ENCODE data around the gene RTP3. TPM values are rescaled to one million over a fixed set of nuclear protein-coding genes. Genes with fewer than 3 reads are reported as not detected.

RTP3 gene
- total RNA-seq, 1 experiment from 2014 or later: not detected

DNA sequence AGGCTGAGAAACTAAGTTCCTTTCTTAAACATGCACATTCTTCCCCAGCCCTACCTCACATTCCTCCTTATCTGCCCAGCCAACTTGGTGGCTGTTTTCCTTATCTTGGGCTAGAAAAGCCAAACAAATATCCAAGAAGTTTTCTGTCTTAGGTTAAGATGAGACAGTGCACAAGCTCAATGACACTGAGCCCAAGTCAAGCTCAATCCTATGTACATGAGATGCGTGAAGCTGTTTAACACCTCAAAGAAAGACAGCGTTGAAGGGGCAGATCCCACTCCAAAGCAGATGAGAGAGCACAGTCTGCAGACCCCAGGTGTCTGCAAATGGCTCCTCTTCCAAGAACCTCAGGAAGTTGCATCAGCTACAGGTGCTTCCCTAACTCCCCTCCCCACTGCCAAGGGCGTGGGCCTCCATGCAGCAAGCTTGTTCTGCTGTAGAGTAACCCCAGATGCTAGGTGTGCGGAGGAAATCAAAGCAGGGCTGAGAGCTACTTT lies 51.7 kb downstream of the RTP3 start:
- no peaks in the 10 kb centered on the region for H3K27me3 Mint-ChIP-seq (ENCODE audit: insufficient read depth, unreplicated experiment)
- Histone ChIP-seq H3K4me1 (peaks cover 26% of the 10 kb centered on the region), H3K4me3 (ENCODE audit: low read depth, low read length) (no peak overlapping the region), H3K9me3 (peaks cover 5% of the 10 kb centered on the region), H3K36me3 (ENCODE audit: control insufficient read depth, insufficient read depth, low read length) (no peaks in the 10 kb centered on the region), H3K27me3 (replicated peaks; ENCODE audit: control insufficient read depth, insufficient read depth, low read length) (no peaks in the 10 kb centered on the region)
- peak overlapping the region; percentile 96 for H3K27ac Mint-ChIP-seq (ENCODE audit: unreplicated experiment)
- TF ChIP-seq, protein P1, sequence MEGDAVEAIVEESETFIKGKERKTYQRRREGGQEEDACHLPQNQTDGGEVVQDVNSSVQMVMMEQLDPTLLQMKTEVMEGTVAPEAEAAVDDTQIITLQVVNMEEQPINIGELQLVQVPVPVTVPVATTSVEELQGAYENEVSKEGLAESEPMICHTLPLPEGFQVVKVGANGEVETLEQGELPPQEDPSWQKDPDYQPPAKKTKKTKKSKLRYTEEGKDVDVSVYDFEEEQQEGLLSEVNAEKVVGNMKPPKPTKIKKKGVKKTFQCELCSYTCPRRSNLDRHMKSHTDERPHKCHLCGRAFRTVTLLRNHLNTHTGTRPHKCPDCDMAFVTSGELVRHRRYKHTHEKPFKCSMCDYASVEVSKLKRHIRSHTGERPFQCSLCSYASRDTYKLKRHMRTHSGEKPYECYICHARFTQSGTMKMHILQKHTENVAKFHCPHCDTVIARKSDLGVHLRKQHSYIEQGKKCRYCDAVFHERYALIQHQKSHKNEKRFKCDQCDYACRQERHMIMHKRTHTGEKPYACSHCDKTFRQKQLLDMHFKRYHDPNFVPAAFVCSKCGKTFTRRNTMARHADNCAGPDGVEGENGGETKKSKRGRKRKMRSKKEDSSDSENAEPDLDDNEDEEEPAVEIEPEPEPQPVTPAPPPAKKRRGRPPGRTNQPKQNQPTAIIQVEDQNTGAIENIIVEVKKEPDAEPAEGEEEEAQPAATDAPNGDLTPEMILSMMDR (IDR thresholded peaks at IDR 0.05; ENCODE audit: insufficient read depth in 1 of 2, low read depth in 1 of 2, low read length in 1 of 2, severe bottlenecking in 1 of 2, unreplicated experiment in 1 of 2): no peak
- intact Hi-C loops (cut with micrococcal nuclease; ENCODE audit: unreplicated experiment): no loop called here
- peak in 1 of 2 experiments; percentile 23 for DNase-seq
- ChIA-PET POLR2A (no interaction called here), CTCF (interaction anchor here (2.0 kb wide), 1 partner anchor 9 kb away, joined by 10 read pairs; no protein-coding TSS in a partner anchor)
- peaks cover 18% of the 10 kb centered on the region for H3K4me1 Mint-ChIP-seq (ENCODE audit: low read depth, unreplicated experiment)
- H3K36me3 Mint-ChIP-seq (ENCODE audit: insufficient read depth, unreplicated experiment): no peaks in the 10 kb centered on the region
- BruUV-seq (replicated peaks): no TSS peak
- H3K9me3 Mint-ChIP-seq (ENCODE audit: unreplicated experiment): peaks cover 9% of the 10 kb centered on the region
- peak overlapping the region; percentile 56 for H3K4me3 Mint-ChIP-seq (ENCODE audit: unreplicated experiment)

DNA sequence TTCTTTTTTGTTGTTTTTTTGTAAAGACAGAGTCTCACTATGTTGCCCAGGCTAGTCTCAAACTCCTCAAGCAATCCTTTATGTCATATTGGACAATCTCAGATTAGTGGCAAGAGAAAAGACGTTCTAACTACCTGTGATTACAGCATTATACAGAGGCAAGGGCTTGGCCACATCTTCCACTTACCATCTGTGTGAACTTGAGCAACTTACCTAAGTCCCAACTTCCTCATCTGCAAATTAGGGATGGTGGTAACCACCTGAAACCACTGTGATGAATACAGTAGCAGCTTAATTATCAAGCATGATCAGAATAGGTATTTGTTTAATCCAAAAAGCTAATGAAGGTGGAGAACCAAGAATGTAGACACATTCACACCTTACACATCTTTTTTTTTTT lies 52.2 kb downstream of the RTP3 start:
- no peaks in the 10 kb centered on the region for H3K27me3 ChIP-seq (replicated peaks; ENCODE audit: control insufficient read depth, insufficient read depth, low read length)
- H3K9me3 Mint-ChIP-seq (ENCODE audit: unreplicated experiment): peaks cover 9% of the 10 kb centered on the region
- intact Hi-C loops (cut with micrococcal nuclease; ENCODE audit: unreplicated experiment): no loop called here
- H3K9me3 ChIP-seq: peaks cover 5% of the 10 kb centered on the region
- DNase-seq: no peak
- peaks cover 26% of the 10 kb centered on the region for H3K4me1 ChIP-seq
- H3K27me3 Mint-ChIP-seq (ENCODE audit: insufficient read depth, unreplicated experiment): no peaks in the 10 kb centered on the region
- H3K27ac Mint-ChIP-seq (ENCODE audit: unreplicated experiment): peak overlapping the region; percentile 96
- ChIA-PET CTCF (interaction anchor here (0.7 to 2.0 kb wide), 2 partner anchors 8 to 148 kb away, joined by 3 to 10 read pairs; no protein-coding TSS in a partner anchor), POLR2A (no interaction called here)
- BruUV-seq (replicated peaks): no TSS peak
- no peaks in the 10 kb centered on the region for H3K36me3 Mint-ChIP-seq (ENCODE audit: insufficient read depth, unreplicated experiment)
- H3K4me3 Mint-ChIP-seq (ENCODE audit: unreplicated experiment): no peak overlapping the region
- TF ChIP-seq, protein P1 (IDR thresholded peaks at IDR 0.05; ENCODE audit: insufficient read depth in 1 of 2, low read depth in 1 of 2, low read length in 1 of 2, severe bottlenecking in 1 of 2, unreplicated experiment in 1 of 2): no peak
- H3K36me3 ChIP-seq (ENCODE audit: control insufficient read depth, insufficient read depth, low read length): no peaks in the 10 kb centered on the region
- no peak overlapping the region for H3K4me3 ChIP-seq (ENCODE audit: low read depth, low read length)
- peaks cover 18% of the 10 kb centered on the region for H3K4me1 Mint-ChIP-seq (ENCODE audit: low read depth, unreplicated experiment)

Other genes starting within 250 kb of the RTP3 start
- not detected in 2 replicates for gene CCR2, start 143.9 kb upstream of the RTP3 start, total RNA-seq (2022)
- not detected in 2 replicates for gene CCR5, start 127.0 kb upstream of the RTP3 start, total RNA-seq (2022)
- gene CCRL2, start 90.7 kb upstream of the RTP3 start, total RNA-seq (2022): 0.44 and 1.0 TPM in 2 replicates
- not detected in 2 replicates for gene LTF, start 33.1 kb upstream of the RTP3 start, total RNA-seq (2022)
- 0.21 and 0.27 TPM in 2 replicates for gene LRRC2, start 68.3 kb downstream of the RTP3 start, total RNA-seq (2022)
- gene FAM240A, start 114.5 kb downstream of the RTP3 start, total RNA-seq (2022): not detected in 2 replicates
- gene ALS2CL, start 195.7 kb downstream of the RTP3 start, total RNA-seq (2022): 11.2 and 15.2 TPM in 2 replicates
- not detected in 2 replicates for gene TMIE, start 203.4 kb downstream of the RTP3 start, total RNA-seq (2022)
- not detected in 2 replicates for gene PRSS50, start 219.9 kb downstream of the RTP3 start, total RNA-seq (2022)

All from Caco-2 (cell line).